GM23338 (cell line): Measurements from ENCODE around the gene APMAP. TPM values are rescaled to one million over a fixed set of nuclear protein-coding genes. Genes with fewer than 3 reads are reported as not detected.

Source experiments
- ATAC-seq: fragments of 200-7000 bp; cut with Tn5 transposase; 3 replicates; pipeline ENCODE4 v1.9.1; 2020
- DNase-seq: peaks from one replicate; pipeline ENCODE4 v3.0.0-alpha.2; 2015; ENCODE audit warnings: low spot score
- H2AFZ ChIP-seq: fragments of 200-600 bp; sonication (generic); 2 replicates; pipeline ENCODE4 v1.8.0; 2016; ENCODE audit warnings: antibody characterized with exemption, mild to moderate bottlenecking, moderate library complexity
- H3F3A ChIP-seq: fragments of 200-600 bp; sonication (generic); replicated peaks from 2 replicates; pipeline ENCODE4 v1.8.0; 2017; ENCODE audit warnings: antibody characterized with exemption, mixed run types, low read depth
- H3K27ac ChIP-seq: fragments of 200-600 bp; sonication (generic); 2 replicates; pipeline ENCODE4 v1.6.1; 2016; ENCODE audit warnings: low read depth
- H3K27me3 ChIP-seq: fragments of 200-600 bp; sonication (generic); 2 replicates; pipeline ENCODE4 v1.8.0; 2016; ENCODE audit warnings: mild to moderate bottlenecking, mixed run types, moderate library complexity; ENCODE audit not compliant: insufficient read depth
- H3K36me3 ChIP-seq: fragments of 200-600 bp; sonication (generic); 2 replicates; pipeline ENCODE4 v1.8.0; 2016; ENCODE audit warnings: mild to moderate bottlenecking; ENCODE audit not compliant: insufficient read depth
- H3K4me1 ChIP-seq: fragments of 200-600 bp; sonication (generic); 2 replicates; pipeline ENCODE4 v1.8.0; 2016; ENCODE audit warnings: mild to moderate bottlenecking, moderate library complexity; ENCODE audit not compliant: insufficient read depth
- H3K4me2 ChIP-seq: fragments of 200-600 bp; sonication (generic); 2 replicates; pipeline ENCODE4 v1.7.1; 2017; ENCODE audit warnings: mixed run types
- H3K4me3 ChIP-seq: fragments of 200-600 bp; sonication (generic); 2 replicates; pipeline ENCODE4 v1.6.1; 2016; ENCODE audit warnings: mixed run types
- H3K79me2 ChIP-seq: fragments of 200-600 bp; sonication (generic); replicated peaks from 2 replicates; pipeline ENCODE4 v1.8.0; 2017; ENCODE audit warnings: mild to moderate bottlenecking; ENCODE audit not compliant: insufficient read depth
- H3K9me2 ChIP-seq: fragments of 200-600 bp; sonication (generic); 2 replicates; pipeline ENCODE4 v1.8.0; 2017; ENCODE audit not compliant: insufficient read depth
- H4K20me1 ChIP-seq: fragments of 200-600 bp; sonication (generic); replicated peaks from 2 replicates; pipeline ENCODE4 v1.8.0; 2017; ENCODE audit warnings: mild to moderate bottlenecking; ENCODE audit not compliant: insufficient read depth
- H3K27ac Mint-ChIP-seq: 2 replicates; pipeline ENCODE4 v1.8.0; 2020; ENCODE audit warnings: inconsistent platforms, mild to moderate bottlenecking, moderate library complexity, mixed read lengths
- H3K27me3 Mint-ChIP-seq: 3 replicates; pipeline ENCODE4 v1.8.0; 2022; ENCODE audit warnings: low read depth, mild to moderate bottlenecking, moderate library complexity, mixed read lengths, inconsistent platforms; ENCODE audit not compliant: insufficient read depth, poor library complexity
- H3K36me3 Mint-ChIP-seq: 3 replicates; pipeline ENCODE4 v1.8.0; 2021; ENCODE audit warnings: low read depth, mild to moderate bottlenecking, inconsistent platforms, moderate library complexity, mixed read lengths
- H3K4me1 Mint-ChIP-seq: 3 replicates; pipeline ENCODE4 v1.8.0; 2020; ENCODE audit warnings: mild to moderate bottlenecking, inconsistent platforms, mixed read lengths
- H3K4me3 Mint-ChIP-seq: 3 replicates; pipeline ENCODE4 v1.8.0; 2021; ENCODE audit warnings: moderate library complexity, mild to moderate bottlenecking, inconsistent platforms, mixed read lengths
- H3K9me3 Mint-ChIP-seq: 3 replicates; pipeline ENCODE4 v1.8.0; 2020; ENCODE audit warnings: moderate library complexity, mild to moderate bottlenecking, inconsistent platforms, mixed read lengths
- CREB1 ChIP-seq: fragments of 250-450 bp; sonication (Bioruptor Pico); IDR thresholded peaks from 2 replicates; pipeline ENCODE4 v1.5.0; 2020; ENCODE audit warnings: low read depth, mild to moderate bottlenecking, moderate library complexity
- CTCF ChIP-seq, 2 experiments: fragments of 200-600 bp in 1 of 2; sonication (generic) in 1 of 2; conservative IDR thresholded peaks; 2 replicates each; pipeline versions ENCODE4 v1.5.1 to v1.6.1; 2016 to 2017; ENCODE audit warnings: antibody characterized with exemption in 2 of 2, low read depth in 2 of 2, mild to moderate bottlenecking in 2 of 2, moderate library complexity in 1 of 2
- EZH2 ChIP-seq: fragments of 200-600 bp; sonication (generic); IDR thresholded peaks from one replicate; pipeline ENCODE4 v1.8.0; 2017; ENCODE audit warnings: antibody characterized with exemption, mild to moderate bottlenecking, low read depth; ENCODE audit not compliant: unreplicated experiment
- EZH2phosphoT487 ChIP-seq: fragments of 200-600 bp; sonication (generic); IDR thresholded peaks from one replicate; pipeline ENCODE4 v1.8.1; 2018; ENCODE audit warnings: antibody characterized with exemption; ENCODE audit not compliant: unreplicated experiment
- JUNB ChIP-seq: IDR thresholded peaks from one replicate; pipeline ENCODE4 v1.6.1; 2016; ENCODE audit warnings: antibody characterized with exemption; ENCODE audit not compliant: unreplicated experiment
- NANOG ChIP-seq: IDR thresholded peaks from 2 replicates; pipeline ENCODE4 v1.6.1; 2016; ENCODE audit warnings: antibody characterized with exemption, borderline replicate concordance
- POLR2AphosphoS5 ChIP-seq: IDR thresholded peaks from 2 replicates; pipeline ENCODE4 v1.6.1; 2016; ENCODE audit warnings: antibody characterized with exemption, low read depth
- STAT1 ChIP-seq: IDR thresholded peaks from one replicate; pipeline ENCODE4 v1.6.1; 2016; ENCODE audit warnings: antibody characterized with exemption; ENCODE audit not compliant: unreplicated experiment
- ZNF114 ChIP-seq: fragments of 250-450 bp; sonication (Bioruptor Pico); IDR thresholded peaks from 2 replicates; pipeline ENCODE4 v1.5.0; 2020; ENCODE audit warnings: mild to moderate bottlenecking, moderate library complexity
- ZNF331 ChIP-seq: fragments of 250-450 bp; sonication (Bioruptor Pico); IDR thresholded peaks from 2 replicates; pipeline ENCODE4 v1.5.0; 2020; ENCODE audit warnings: low read depth, mild to moderate bottlenecking, moderate library complexity
- ZNF462 ChIP-seq: fragments of 250-450 bp; sonication (Bioruptor Pico); IDR thresholded peaks from 2 replicates; pipeline ENCODE4 v1.5.0; 2020; ENCODE audit warnings: mild to moderate bottlenecking, moderate library complexity
- polyA plus RNA-seq: library from polyadenylated mRNA; unstranded; fragments of >200 nt; fragmentation: Nextera tagmentation; extraction: Ambion mirVana; gene quantifications from 2 replicates; pipeline ENCODE4 v1.2.1, GENCODE V29; 2016
- total RNA-seq: library from RNA; depleted of rRNA; stranded (reverse); fragments of >200 nt; shearing (Covaris generic); gene quantifications from 2 replicates; pipeline ENCODE4 v1.2.3, GENCODE V29; 2014
- TF ChIP-seq, protein P1 (sequence below): IDR thresholded peaks from one replicate; pipeline ENCODE4 v1.6.1; 2018; ENCODE audit warnings: antibody characterized with exemption; ENCODE audit not compliant: unreplicated experiment
- TF ChIP-seq, protein P2 (sequence below): IDR thresholded peaks from 2 replicates; pipeline ENCODE4 v1.6.1; 2016; ENCODE audit warnings: antibody characterized with exemption

APMAP gene
- total and polyA plus RNA-seq, 2 experiments from 2014 or later = 31.7 to 72.3 TPM

DNA sequence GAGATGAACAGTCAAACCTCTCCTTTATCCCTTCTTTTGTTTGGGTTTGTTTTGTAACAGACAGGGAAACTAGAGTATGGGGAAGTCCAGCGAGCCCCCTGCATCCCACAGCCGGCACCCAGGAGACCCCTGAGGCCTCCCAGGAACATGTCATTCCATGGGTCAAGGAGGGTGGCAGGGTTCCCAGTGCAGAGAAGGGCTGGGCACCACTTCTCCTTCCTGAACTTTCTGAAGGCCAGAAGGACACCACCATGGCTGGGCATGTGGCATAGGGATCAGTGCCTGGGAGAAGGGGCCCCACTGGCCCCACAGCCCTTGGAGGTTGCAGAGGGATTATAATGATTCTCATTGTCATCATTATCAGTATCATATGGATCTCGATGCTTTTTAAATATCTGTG is 57.4 kb downstream of the APMAP start:
- Mint-ChIP-seq H3K4me3 (no peak overlapping the region), H3K27ac (no peak overlapping the region)

More for the DNA sequence above, 57.4 kb downstream of the APMAP start:
- Histone ChIP-seq H3K4me2 (no peak overlapping the region), H3F3A (no peaks in the 10 kb centered on the region), H3K79me2 (no peaks in the 10 kb centered on the region), H3K27me3 (no peaks in the 10 kb centered on the region), H3K4me3 (no peak overlapping the region), H4K20me1 (no peaks in the 10 kb centered on the region), H3K4me1 (no peaks in the 10 kb centered on the region), H3K9me2 (0 out of 2 replicates have a peak, but pooled peaks cover 5% of the 10 kb centered on the region), H3K36me3 (no peaks in the 10 kb centered on the region), H3K27ac (no peak overlapping the region), H2AFZ (no peak overlapping the region)
- H3K4me1 Mint-ChIP-seq = peaks cover 7% of the 10 kb centered on the region; the same call in 2 of the 3 replicates
- H3K9me3 Mint-ChIP-seq = peaks cover 23% of the 10 kb centered on the region
- no peaks in the 10 kb centered on the region for H3K27me3 Mint-ChIP-seq
- H3K36me3 Mint-ChIP-seq = no peaks in the 10 kb centered on the region
- ATAC-seq = no peak
- DNase-seq = no peak
- TF ChIP-seq STAT1 (no peak), EZH2phosphoT487 (no peak), ZNF114 (no peak), CREB1 (CRISPR knock-in tag) (no peak), POLR2AphosphoS5 (no peak), CTCF (conservative IDR thresholded peaks at IDR 0.05; ENCODE audit: low read depth in 2 of 2) (no peak), EZH2 (no peak), ZNF462 (CRISPR knock-in tag) (no peak), JUNB (no peak), ZNF331 (no peak), NANOG (no peak)
- TF ChIP-seq, protein P1, sequence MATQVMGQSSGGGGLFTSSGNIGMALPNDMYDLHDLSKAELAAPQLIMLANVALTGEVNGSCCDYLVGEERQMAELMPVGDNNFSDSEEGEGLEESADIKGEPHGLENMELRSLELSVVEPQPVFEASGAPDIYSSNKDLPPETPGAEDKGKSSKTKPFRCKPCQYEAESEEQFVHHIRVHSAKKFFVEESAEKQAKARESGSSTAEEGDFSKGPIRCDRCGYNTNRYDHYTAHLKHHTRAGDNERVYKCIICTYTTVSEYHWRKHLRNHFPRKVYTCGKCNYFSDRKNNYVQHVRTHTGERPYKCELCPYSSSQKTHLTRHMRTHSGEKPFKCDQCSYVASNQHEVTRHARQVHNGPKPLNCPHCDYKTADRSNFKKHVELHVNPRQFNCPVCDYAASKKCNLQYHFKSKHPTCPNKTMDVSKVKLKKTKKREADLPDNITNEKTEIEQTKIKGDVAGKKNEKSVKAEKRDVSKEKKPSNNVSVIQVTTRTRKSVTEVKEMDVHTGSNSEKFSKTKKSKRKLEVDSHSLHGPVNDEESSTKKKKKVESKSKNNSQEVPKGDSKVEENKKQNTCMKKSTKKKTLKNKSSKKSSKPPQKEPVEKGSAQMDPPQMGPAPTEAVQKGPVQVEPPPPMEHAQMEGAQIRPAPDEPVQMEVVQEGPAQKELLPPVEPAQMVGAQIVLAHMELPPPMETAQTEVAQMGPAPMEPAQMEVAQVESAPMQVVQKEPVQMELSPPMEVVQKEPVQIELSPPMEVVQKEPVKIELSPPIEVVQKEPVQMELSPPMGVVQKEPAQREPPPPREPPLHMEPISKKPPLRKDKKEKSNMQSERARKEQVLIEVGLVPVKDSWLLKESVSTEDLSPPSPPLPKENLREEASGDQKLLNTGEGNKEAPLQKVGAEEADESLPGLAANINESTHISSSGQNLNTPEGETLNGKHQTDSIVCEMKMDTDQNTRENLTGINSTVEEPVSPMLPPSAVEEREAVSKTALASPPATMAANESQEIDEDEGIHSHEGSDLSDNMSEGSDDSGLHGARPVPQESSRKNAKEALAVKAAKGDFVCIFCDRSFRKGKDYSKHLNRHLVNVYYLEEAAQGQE = no peak
- TF ChIP-seq, protein P2, sequence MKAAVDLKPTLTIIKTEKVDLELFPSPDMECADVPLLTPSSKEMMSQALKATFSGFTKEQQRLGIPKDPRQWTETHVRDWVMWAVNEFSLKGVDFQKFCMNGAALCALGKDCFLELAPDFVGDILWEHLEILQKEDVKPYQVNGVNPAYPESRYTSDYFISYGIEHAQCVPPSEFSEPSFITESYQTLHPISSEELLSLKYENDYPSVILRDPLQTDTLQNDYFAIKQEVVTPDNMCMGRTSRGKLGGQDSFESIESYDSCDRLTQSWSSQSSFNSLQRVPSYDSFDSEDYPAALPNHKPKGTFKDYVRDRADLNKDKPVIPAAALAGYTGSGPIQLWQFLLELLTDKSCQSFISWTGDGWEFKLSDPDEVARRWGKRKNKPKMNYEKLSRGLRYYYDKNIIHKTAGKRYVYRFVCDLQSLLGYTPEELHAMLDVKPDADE = no peak
